ENCODE data around the gene FER.
"Not testable (repeated sequence)": the region's sequence is repeated elsewhere in the genome, so short reads cannot be mapped to it uniquely, and the experiment has no call there.

FER gene

GRCh38 chr5:108793207-108793606, 45.5 kb downstream of the FER start:
- TF ChIP-seq TRIM28 (IDR thresholded peaks at IDR 0.05; ENCODE audit: borderline replicate concordance, low read length), result no peak
- TF ChIP-seq ZBTB11 (tag by site-specific recombination; conservative IDR thresholded peaks at IDR 0.05; ENCODE audit: low read depth), result no peak
- peak; percentile 83 for TF ChIP-seq ZNF146 (tag by site-specific recombination; IDR thresholded peaks at IDR 0.05)
- TF ChIP-seq ZNF549 (tag by site-specific recombination; IDR thresholded peaks at IDR 0.05), result no peak

DNA sequence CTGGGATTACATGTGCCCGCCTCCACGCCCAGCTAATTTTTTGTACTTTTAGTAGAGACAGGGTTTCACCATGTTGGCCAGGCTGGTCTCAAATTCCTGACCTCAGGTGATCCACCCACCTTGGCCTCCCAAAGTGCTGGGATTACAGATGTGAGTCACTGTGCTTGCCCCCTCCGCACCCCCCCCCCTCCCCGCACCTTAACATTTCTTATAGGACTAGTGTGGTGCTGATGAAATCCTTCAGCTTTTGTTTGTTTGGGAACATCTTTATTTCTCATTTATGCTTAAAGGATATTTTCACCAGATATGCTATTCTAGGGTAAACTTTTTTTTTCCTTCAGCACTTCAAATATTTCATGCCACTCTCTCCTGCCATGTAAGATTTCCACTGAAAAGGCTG, 46.7 kb downstream of the FER start:
- H3K9me3 ChIP-seq (ENCODE audit: control insufficient read depth, insufficient read depth, low read depth, low read length); H3K4me3 ChIP-seq (ENCODE audit: low read depth, low read length); POLR2A ChIA-PET; H3K27ac ChIP-seq (ENCODE audit: extremely low read depth, low read depth, low read length); CTCF ChIA-PET; H3K4me1 ChIP-seq (ENCODE audit: control insufficient read depth, insufficient read depth, low read length); H3K36me3 ChIP-seq (ENCODE audit: control insufficient read depth in 2 of 2, insufficient read depth in 1 of 2, low read length in 2 of 2): not testable (repeated sequence)

More at GRCh38 chr5:108793207-108793606, 45.5 kb downstream of the FER start:
- Histone ChIP-seq H3K4me3 (ENCODE audit: low read depth, low read length) (no peak overlapping the region), H3K9me3 (ENCODE audit: control insufficient read depth, insufficient read depth, low read depth, low read length) (no peaks in the 10 kb centered on the region), H3K27ac (ENCODE audit: extremely low read depth, low read depth, low read length) (no peak overlapping the region), H3K4me1 (ENCODE audit: control insufficient read depth, insufficient read depth, low read length) (no peaks in the 10 kb centered on the region), H3K36me3 (ENCODE audit: control insufficient read depth in 2 of 2, insufficient read depth in 1 of 2, low read length in 2 of 2) (no peaks in the 10 kb centered on the region)
- CTCF ChIA-PET, result interaction anchor here (0.7 kb wide), 1 partner anchor 688 kb away, joined by 3 read pairs; no protein-coding TSS in a partner anchor
- POLR2A ChIA-PET, result no interaction called here

DNA sequence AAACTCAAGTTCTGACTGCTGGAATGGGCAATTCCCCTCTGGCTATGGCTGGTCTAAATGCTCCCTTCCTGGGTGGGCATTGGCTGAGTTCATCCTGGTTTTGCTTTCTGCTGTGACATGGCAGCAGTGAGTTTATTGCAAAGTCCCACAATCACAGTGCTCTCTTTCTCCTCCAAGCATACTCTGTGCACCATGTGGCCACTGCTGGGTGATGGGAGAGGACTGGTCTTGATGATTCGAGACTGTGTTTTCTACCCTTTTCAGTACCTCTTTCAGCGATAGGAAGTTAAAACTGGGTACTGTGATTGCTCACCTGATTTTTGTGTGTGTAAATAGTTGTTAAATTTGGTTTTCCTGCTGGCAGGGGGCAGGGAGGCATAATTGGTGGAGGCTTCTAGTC, 49.7 kb downstream of the FER start:
- CTCF ChIA-PET, result no interaction called here
- POLR2A ChIA-PET, result interaction anchor here (0.5 kb wide), 1 partner anchor 403 kb away, joined by 3 read pairs; no protein-coding TSS in a partner anchor
- H3K4me3 ChIP-seq (ENCODE audit: low read depth, low read length), result no peak overlapping the region
- H3K27ac ChIP-seq (ENCODE audit: extremely low read depth, low read depth, low read length), result no peak overlapping the region
- TF ChIP-seq GFI1B (tag by site-specific recombination; IDR thresholded peaks at IDR 0.05) (peak; percentile 38; the same call in 1 of the 2 replicates), ZNF660 (tag by site-specific recombination; IDR thresholded peaks at IDR 0.05) (0 out of 2 replicates have a peak, but pooled peaks have one; percentile 41), FEZF1 (tag by site-specific recombination; IDR thresholded peaks at IDR 0.05) (0 out of 2 replicates have a peak, but pooled peaks have one; percentile 28), ZNF24 (tag by site-specific recombination; IDR thresholded peaks at IDR 0.05) (no peak)
- no peaks in the 10 kb centered on the region for H3K9me3 ChIP-seq (ENCODE audit: control insufficient read depth, insufficient read depth, low read depth, low read length)
- H3K36me3 ChIP-seq (ENCODE audit: control insufficient read depth in 2 of 2, insufficient read depth in 1 of 2, low read length in 2 of 2), result peaks cover 0 to 5% of the 10 kb centered on the region in 2 experiments; a peak in 1 of 3 replicates
- no peaks in the 10 kb centered on the region for H3K4me1 ChIP-seq (ENCODE audit: control insufficient read depth, insufficient read depth, low read length)

DNA sequence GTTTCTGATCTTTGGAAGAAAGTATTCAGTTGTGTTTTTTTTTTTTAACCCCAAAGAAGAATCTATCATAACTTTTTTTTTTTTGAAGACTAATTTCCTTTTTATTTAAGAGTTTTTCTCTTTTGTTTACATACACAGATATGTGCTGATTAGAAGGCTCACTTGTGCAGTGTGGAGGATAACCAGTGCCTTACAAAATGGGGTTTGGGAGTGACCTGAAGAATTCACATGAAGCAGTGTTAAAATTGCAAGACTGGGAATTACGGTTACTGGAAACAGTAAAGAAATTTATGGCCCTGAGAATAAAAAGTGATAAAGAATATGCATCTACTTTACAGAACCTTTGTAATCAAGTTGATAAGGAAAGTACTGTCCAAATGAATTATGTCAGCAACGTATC, 50.3 kb downstream of the FER start:
- Histone ChIP-seq H3K36me3 (ENCODE audit: control insufficient read depth in 2 of 2, insufficient read depth in 1 of 2, low read length in 2 of 2) (peaks cover 0 to 5% of the 10 kb centered on the region in 2 experiments; a peak in 1 of 3 replicates), H3K27ac (ENCODE audit: extremely low read depth, low read depth, low read length) (no peak overlapping the region), H3K4me1 (ENCODE audit: control insufficient read depth, insufficient read depth, low read length) (no peaks in the 10 kb centered on the region), H3K9me3 (ENCODE audit: control insufficient read depth, insufficient read depth, low read depth, low read length) (no peaks in the 10 kb centered on the region), H3K4me3 (ENCODE audit: low read depth, low read length) (no peak overlapping the region)
- ChIA-PET CTCF (no interaction called here), POLR2A (no interaction called here)
- TF ChIP-seq, protein P1, sequence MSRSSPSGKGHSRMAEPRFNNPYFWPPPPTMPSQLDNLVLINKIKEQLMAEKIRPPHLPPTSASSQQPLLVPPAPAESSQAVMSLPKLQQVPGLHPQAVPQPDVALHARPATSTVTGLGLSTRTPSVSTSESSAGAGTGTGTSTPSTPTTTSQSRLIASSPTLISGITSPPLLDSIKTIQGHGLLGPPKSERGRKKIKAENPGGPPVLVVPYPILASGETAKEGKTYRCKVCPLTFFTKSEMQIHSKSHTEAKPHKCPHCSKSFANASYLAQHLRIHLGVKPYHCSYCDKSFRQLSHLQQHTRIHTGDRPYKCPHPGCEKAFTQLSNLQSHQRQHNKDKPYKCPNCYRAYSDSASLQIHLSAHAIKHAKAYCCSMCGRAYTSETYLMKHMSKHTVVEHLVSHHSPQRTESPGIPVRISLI (tag by site-specific recombination; IDR thresholded peaks at IDR 0.05), result no peak
- no peak for TF ChIP-seq ZNF138 (tag by site-specific recombination; IDR thresholded peaks at IDR 0.05; ENCODE audit: borderline replicate concordance)
- no peak for TF ChIP-seq ZNF239 (tag by site-specific recombination; IDR thresholded peaks at IDR 0.05)
- no peak for TF ChIP-seq ZNF140 (tag by site-specific recombination; IDR thresholded peaks at IDR 0.05)
- TF ChIP-seq ZXDB (tag by site-specific recombination; IDR thresholded peaks at IDR 0.05), result no peak
- TF ChIP-seq, protein P2, sequence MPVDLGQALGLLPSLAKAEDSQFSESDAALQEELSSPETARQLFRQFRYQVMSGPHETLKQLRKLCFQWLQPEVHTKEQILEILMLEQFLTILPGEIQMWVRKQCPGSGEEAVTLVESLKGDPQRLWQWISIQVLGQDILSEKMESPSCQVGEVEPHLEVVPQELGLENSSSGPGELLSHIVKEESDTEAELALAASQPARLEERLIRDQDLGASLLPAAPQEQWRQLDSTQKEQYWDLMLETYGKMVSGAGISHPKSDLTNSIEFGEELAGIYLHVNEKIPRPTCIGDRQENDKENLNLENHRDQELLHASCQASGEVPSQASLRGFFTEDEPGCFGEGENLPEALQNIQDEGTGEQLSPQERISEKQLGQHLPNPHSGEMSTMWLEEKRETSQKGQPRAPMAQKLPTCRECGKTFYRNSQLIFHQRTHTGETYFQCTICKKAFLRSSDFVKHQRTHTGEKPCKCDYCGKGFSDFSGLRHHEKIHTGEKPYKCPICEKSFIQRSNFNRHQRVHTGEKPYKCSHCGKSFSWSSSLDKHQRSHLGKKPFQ (tag by site-specific recombination; IDR thresholded peaks at IDR 0.05), result no peak
- TF ChIP-seq ZNF274 (IDR thresholded peaks at IDR 0.05; ENCODE audit: low read length), result no peak
- no peak for TF ChIP-seq ZNF274 (tag by site-specific recombination; IDR thresholded peaks at IDR 0.05; ENCODE audit: borderline replicate concordance)
- TF ChIP-seq MZF1 (tag by site-specific recombination; IDR thresholded peaks at IDR 0.05; ENCODE audit: borderline replicate concordance), result no peak
- TF ChIP-seq SALL2 (tag by site-specific recombination; IDR thresholded peaks at IDR 0.05; ENCODE audit: borderline replicate concordance), result no peak
- TF ChIP-seq ZNF2 (tag by site-specific recombination; IDR thresholded peaks at IDR 0.05), result no peak
